Mucosa of descending colon (tissue), 3 donors: Measurements from ENCODE around the gene ELMO1. TPM values are rescaled to one million over a fixed set of nuclear protein-coding genes. Genes with fewer than 3 reads are reported as not detected.

Source experiments
- ATAC-seq: fragments of 200-7000 bp; cut with Tn5 transposase; one replicate; pipeline ENCODE4 v1.9.1; 2020; ENCODE audit warnings: mild to moderate bottlenecking, moderate library complexity
- DNase-seq, 3 donors: peaks; one replicate each; pipeline ENCODE4 v3.0.0-alpha.2; 2020
- H3K36me3 ChIP-seq: fragments of 200-600 bp; one replicate; pipeline ENCODE4 v1.8.0; 2021; ENCODE audit warnings: low read depth, mild to moderate bottlenecking
- H3K4me1 ChIP-seq: fragments of 200-600 bp; one replicate; pipeline ENCODE4 v1.8.0; 2021; ENCODE audit warnings: low read depth, mild to moderate bottlenecking
- H3K4me3 ChIP-seq: fragments of 200-600 bp; one replicate; pipeline ENCODE4 v1.8.0; 2021; ENCODE audit warnings: mild to moderate bottlenecking
- H3K9me3 ChIP-seq: fragments of 200-600 bp; one replicate; pipeline ENCODE4 v1.8.0; 2021; ENCODE audit warnings: mild to moderate bottlenecking
- CTCF ChIP-seq: fragments of 200-600 bp; IDR thresholded peaks from one replicate; pipeline ENCODE4 v1.8.0; 2022; ENCODE audit warnings: antibody characterized with exemption, mild to moderate bottlenecking
- intact Hi-C, 2 donors: fragments of 100-400 bp; cut with DNase I in 1 of 2; cut with micrococcal nuclease in 1 of 2; formaldehyde crosslinking; loops; one replicate each; pipeline versions ENCODE4 v1.11.0 to v1.11.1; 2022; cut with DNase I, micrococcal nuclease
- total RNA-seq, 3 donors: library from RNA; stranded (reverse); fragmentation: NEBNext Ultra II Directional in 2 of 3; extraction: Animal tissue kit (Norgen Biotek cat#: 25700) in 2 of 3; gene quantifications; one replicate each; pipeline versions ENCODE4 v1.2.1 to v1.2.4, GENCODE V29; 2021 to 2023
- donor health status: DM: no; HTN: no; CAD: no; lungs with moderate emphysema.
- donor health status: DM: no; HTN: no; CAD: no.
- donor health status: DM: no; HTN: yes; CAD: no.

The ELMO1 gene
- total RNA-seq, 3 donors from 2014 or later: 9.7 to 27.2 (median 18.2) TPM

- intact Hi-C loops: no loop called here
- no peaks in the 10 kb centered on the region for H3K9me3 ChIP-seq
- no peaks in the 10 kb centered on the region for H3K36me3 ChIP-seq
- no peaks in the 10 kb centered on the region for H3K4me1 ChIP-seq
- no peak for ATAC-seq
- no peak overlapping the region for H3K4me3 ChIP-seq
- no peak for TF ChIP-seq CTCF
- no peak for DNase-seq
These were observed 18.3 kb upstream of the ELMO1 start for GRCh38 chr7:37467002-37467401.

GRCh38 chr7:37462138-37462537 is 13.5 kb upstream of the ELMO1 start:
- no peak for TF ChIP-seq CTCF
- Histone ChIP-seq H3K9me3 (no peaks in the 10 kb centered on the region), H3K4me3 (no peak overlapping the region), H3K36me3 (no peaks in the 10 kb centered on the region), H3K4me1 (no peaks in the 10 kb centered on the region)
- intact Hi-C loops: no loop called here
- no peak for ATAC-seq
- no peak for DNase-seq

- intact Hi-C loops: no loop called here
- TF ChIP-seq CTCF: no peak
- H3K4me1 ChIP-seq: no peaks in the 10 kb centered on the region
- ATAC-seq (no peak), DNase-seq (no peak)
- no peaks in the 10 kb centered on the region for H3K9me3 ChIP-seq
- no peak overlapping the region for H3K4me3 ChIP-seq
- H3K36me3 ChIP-seq: no peaks in the 10 kb centered on the region
These were observed 6.4 kb upstream of the ELMO1 start for GRCh38 chr7:37455081-37455480.

GRCh38 chr7:37452346-37452745 is 3.7 kb upstream of the ELMO1 start:
- Histone ChIP-seq H3K9me3 (no peaks in the 10 kb centered on the region), H3K4me1 (peaks cover 3% of the 10 kb centered on the region), H3K36me3 (no peaks in the 10 kb centered on the region), H3K4me3 (no peak overlapping the region)
- DNase-seq (no peak), ATAC-seq (no peak)
- intact Hi-C loops: no loop called here
- TF ChIP-seq CTCF: no peak

- ATAC-seq: no peak
- H3K9me3 ChIP-seq: no peaks in the 10 kb centered on the region
- intact Hi-C loops: no loop called here
These were observed 1.4 kb upstream of the ELMO1 start for GRCh38 chr7:37450035-37450434.

More at GRCh38 chr7:37450035-37450434, 1.4 kb upstream of the ELMO1 start:
- Histone ChIP-seq H3K4me1 (peaks cover 3% of the 10 kb centered on the region), H3K36me3 (no peaks in the 10 kb centered on the region), H3K4me3 (no peak overlapping the region)
- no peak for DNase-seq
- TF ChIP-seq CTCF: no peak
